HepG2 (cell line): ENCODE results near the gene RIT2. TPM values are rescaled to one million over a fixed set of nuclear protein-coding genes. Genes with fewer than 3 reads are reported as not detected.

Experiments used
- ATAC-seq: fragments of 200-7000 bp; cut with Tn5 transposase; 3 replicates; pipeline ENCODE4 v1.9.1; 2020; ENCODE audit warnings: mild to moderate bottlenecking, moderate library complexity
- BruUV-seq: library from RNA; stranded (reverse); fragments of 400-500 nt; replicated peaks from 2 replicates; lab custom pipeline; 2021; lab: Mats Ljungman, UMichigan
- CTCF ChIA-PET: fragments of 300-600 bp; formaldehyde crosslinking; extraction: SDS; loops from one replicate; lab custom pipeline; 2021; ENCODE audit warnings: low total read pairs, inconsistent platforms, low intra/inter-chr PET ratio; lab: Yijun Ruan, JAX
- POLR2A ChIA-PET: fragments of 350-600 bp; sonication (Branson Sonifier 250); formaldehyde crosslinking; loops from one replicate; lab custom pipeline; 2020; ENCODE audit warnings: antibody characterized with exemption, inconsistent platforms; lab: Yijun Ruan, JAX
- DNase-seq: peaks from one replicate; pipeline ENCODE4 v3.0.0-alpha.2; 2015; ENCODE audit warnings: low spot score
- FAIRE-seq: peaks from 3 replicates; lab custom pipeline; 2011; peaks lifted over from hg19 to GRCh38; lab: Jason Lieb, UNC
- H2AFZ ChIP-seq: one replicate; pipeline ENCODE4 v1.6.1; 2011; ENCODE audit warnings: low read length, inconsistent platforms
- H3K27ac ChIP-seq: fragments of 300-600 bp; 3 replicates; pipeline ENCODE4 v1.8.0; 2011; ENCODE audit warnings: mixed run types, mild to moderate bottlenecking, mixed read lengths, low read length, inconsistent platforms; ENCODE audit not compliant: insufficient read depth; ENCODE audit errors: extremely low read length
- H3K27me3 ChIP-seq, 2 experiments: fragments of 200-600 bp in 1 of 2; 2 replicates in 1 of 2; 3 replicates in 1 of 2; pipeline versions ENCODE4 v1.6.0 to v1.8.0; 2011; ENCODE audit warnings: low read length in 2 of 2, mild to moderate bottlenecking in 2 of 2, moderate library complexity in 2 of 2, inconsistent platforms in 1 of 2; ENCODE audit not compliant: insufficient read depth in 2 of 2, control insufficient read depth in 1 of 2
- H3K36me3 ChIP-seq, 2 experiments: fragments of 200-600 bp in 1 of 2; replicated peaks in 1 of 2; 2 replicates in 1 of 2; 3 replicates in 1 of 2; pipeline versions ENCODE4 v1.5.1 to v1.8.0; 2011; ENCODE audit warnings: low read length in 2 of 2, inconsistent platforms in 1 of 2; ENCODE audit not compliant: insufficient read depth in 2 of 2, control insufficient read depth in 1 of 2
- H3K4me1 ChIP-seq: 2 replicates; pipeline ENCODE4 v1.5.1; 2012; ENCODE audit warnings: low read length, inconsistent platforms; ENCODE audit not compliant: insufficient read depth
- H3K4me2 ChIP-seq: 2 replicates; pipeline ENCODE4 v1.6.0; 2011; ENCODE audit warnings: low read depth, low read length, inconsistent platforms
- H3K4me3 ChIP-seq, 3 experiments: fragments of 200-600 bp in 1 of 3; sonication (generic), shearing (Covaris generic) in 1 of 3; replicated peaks in 1 of 3; 2 replicates each; pipeline ENCODE4 v1.5.1; 2011 to 2016; ENCODE audit warnings: low read length in 3 of 3, inconsistent platforms in 2 of 3, low read depth in 2 of 3, mild to moderate bottlenecking in 2 of 3, control low read depth in 1 of 3, mixed read lengths in 1 of 3; ENCODE audit not compliant: insufficient read depth in 1 of 3
- H3K79me2 ChIP-seq: one replicate; pipeline ENCODE4 v1.6.1; 2011; ENCODE audit warnings: low read length, inconsistent platforms; ENCODE audit not compliant: insufficient read depth
- H3K9ac ChIP-seq: 2 replicates; pipeline ENCODE4 v1.6.0; 2011; ENCODE audit warnings: mild to moderate bottlenecking, low read depth, low read length, inconsistent platforms; ENCODE audit not compliant: insufficient read depth
- H3K9me3 ChIP-seq: 2 replicates; pipeline ENCODE4 v1.5.1; 2012; ENCODE audit warnings: mild to moderate bottlenecking, low read length
- H4K20me1 ChIP-seq: 2 replicates; pipeline ENCODE4 v1.6.0; 2011; ENCODE audit warnings: inconsistent platforms, mild to moderate bottlenecking, low read length, moderate library complexity; ENCODE audit not compliant: insufficient read depth
- ZBTB21 ChIP-seq: sonication (generic); formaldehyde crosslinking; IDR thresholded peaks from 2 replicates; pipeline ENCODE4 v1.4.0; 2020; ENCODE audit warnings: missing genetic modification reagents
- ZFP62 ChIP-seq: sonication (generic); formaldehyde crosslinking; IDR thresholded peaks from 2 replicates; pipeline ENCODE4 v1.4.0; 2020; ENCODE audit warnings: missing genetic modification reagents
- ZNF563 ChIP-seq: sonication (generic); formaldehyde crosslinking; IDR thresholded peaks from 2 replicates; pipeline ENCODE4 v1.8.0; 2022; ENCODE audit warnings: mild to moderate bottlenecking, moderate library complexity, missing genetic modification reagents
- ZNF674 ChIP-seq: sonication (generic); formaldehyde crosslinking; IDR thresholded peaks from 2 replicates; pipeline ENCODE4 v1.5.0; 2020; ENCODE audit warnings: low read depth, mild to moderate bottlenecking, missing genetic modification reagents
- ZNF775 ChIP-seq: sonication (generic); formaldehyde crosslinking; IDR thresholded peaks from 2 replicates; pipeline ENCODE4 v1.4.0; 2020; ENCODE audit warnings: missing genetic modification reagents, mild to moderate bottlenecking, moderate library complexity, borderline replicate concordance
- in situ Hi-C: cut with HindIII; loops from 2 replicates; pipeline ENCODE4 v1.10.0; 2017; ENCODE audit warnings: low pct_unique_long_range_greater_than_20kb; ENCODE audit not compliant: extremely low pct_ligation_motif_present
- intact Hi-C: fragments of 100-400 bp; cut with micrococcal nuclease; formaldehyde crosslinking; loops from one replicate; pipeline ENCODE4 v1.10.0; 2022; ENCODE audit not compliant: unreplicated experiment
- polyA plus RNA-seq, 8 experiments: library from polyadenylated mRNA; depleted of rRNA in 3 of 8; stranded (reverse) in 7 of 8; unstranded in 1 of 8; fragments of >200 nt; fragmentation: Illumina TruSeq in 4 of 8; extraction: Trizol in 4 of 8; gene quantifications; 2 replicates each; pipeline versions ENCODE4 v1.2.1 to v1.2.3, GENCODE V29; 2011 to 2016; ENCODE audit warnings: low read depth in 4 of 8, missing spikeins in 1 of 8, mixed read lengths in 1 of 8; ENCODE audit not compliant: insufficient read depth in 1 of 8
- total RNA-seq, 5 experiments: library from RNA; depleted of rRNA; stranded (reverse); fragments of >200 nt; fragmentation: Illumina TruSeq; extraction: Trizol; gene quantifications; 2 replicates each; pipeline ENCODE4 v1.2.3, GENCODE V29; 2016; ENCODE audit warnings: low read depth in 1 of 5
- TF ChIP-seq, protein P1 (sequence below), 2 experiments: sonication (generic) in 1 of 2; formaldehyde crosslinking in 1 of 2; IDR thresholded peaks; 2 replicates each; pipeline versions ENCODE4 v1.4.0 to v1.6.1; 2016 to 2020; ENCODE audit warnings: borderline replicate concordance in 1 of 2, low read depth in 1 of 2, mild to moderate bottlenecking in 1 of 2, missing genetic modification reagents in 1 of 2
- TF ChIP-seq, protein P2 (sequence below): sonication (generic); formaldehyde crosslinking; IDR thresholded peaks from 2 replicates; pipeline ENCODE4 v1.4.0; 2020; ENCODE audit warnings: mild to moderate bottlenecking, missing genetic modification reagents
- TF ChIP-seq, protein P3 (sequence below): sonication (generic); formaldehyde crosslinking; IDR thresholded peaks from one replicate; pipeline ENCODE4 v1.5.1; 2020; ENCODE audit warnings: mild to moderate bottlenecking, missing genetic modification reagents; ENCODE audit errors: not compliant biosample characterization

RIT2 gene
- total and polyA plus RNA-seq, 2 of the 13 experiments (the other 11 are each of a cell fraction or from before 2014, with no cell fraction given): not detected

DNA sequence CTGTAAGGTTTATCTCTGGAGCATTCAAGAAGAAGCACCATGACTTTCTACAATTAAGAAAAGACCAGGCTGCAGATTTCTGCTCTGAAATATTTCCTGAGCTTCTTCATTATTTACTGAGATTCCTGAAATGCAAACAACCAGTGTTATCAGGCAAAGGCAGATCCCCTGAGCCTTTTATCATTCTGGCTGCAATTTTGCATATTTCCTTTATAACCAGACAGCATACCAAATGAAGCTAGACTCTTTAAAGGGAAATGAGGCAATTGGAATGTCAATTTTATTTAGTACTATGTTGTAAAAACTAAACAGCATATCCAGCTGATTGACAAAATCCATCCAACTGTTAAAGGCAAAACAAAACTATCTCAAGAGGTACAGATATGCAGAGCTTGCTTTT lies 372.5 kb downstream of the RIT2 start:
- in situ Hi-C loops: no loop called here
- no peak for DNase-seq
- Histone ChIP-seq H3K9me3 (no peaks in the 10 kb centered on the region), H3K79me2 (no peaks in the 10 kb centered on the region), H3K36me3 (no peaks in the 10 kb centered on the region), H3K27ac (no peak overlapping the region), H2AFZ (no peak overlapping the region), H3K27me3 (no peaks in the 10 kb centered on the region), H4K20me1 (no peaks in the 10 kb centered on the region), H3K9ac (no peak overlapping the region), H3K4me3 (no peak overlapping the region), H3K4me2 (no peak overlapping the region), H3K4me1 (no peaks in the 10 kb centered on the region)
- ChIA-PET CTCF (no interaction called here), POLR2A (no interaction called here)
- no peak for FAIRE-seq
- BruUV-seq: no TSS peak
- intact Hi-C loops: loop anchor here (10.0 kb wide), 1 partner anchor 628 kb away; no protein-coding TSS in a partner anchor
- ATAC-seq: no peak
- TF ChIP-seq, protein P1, sequence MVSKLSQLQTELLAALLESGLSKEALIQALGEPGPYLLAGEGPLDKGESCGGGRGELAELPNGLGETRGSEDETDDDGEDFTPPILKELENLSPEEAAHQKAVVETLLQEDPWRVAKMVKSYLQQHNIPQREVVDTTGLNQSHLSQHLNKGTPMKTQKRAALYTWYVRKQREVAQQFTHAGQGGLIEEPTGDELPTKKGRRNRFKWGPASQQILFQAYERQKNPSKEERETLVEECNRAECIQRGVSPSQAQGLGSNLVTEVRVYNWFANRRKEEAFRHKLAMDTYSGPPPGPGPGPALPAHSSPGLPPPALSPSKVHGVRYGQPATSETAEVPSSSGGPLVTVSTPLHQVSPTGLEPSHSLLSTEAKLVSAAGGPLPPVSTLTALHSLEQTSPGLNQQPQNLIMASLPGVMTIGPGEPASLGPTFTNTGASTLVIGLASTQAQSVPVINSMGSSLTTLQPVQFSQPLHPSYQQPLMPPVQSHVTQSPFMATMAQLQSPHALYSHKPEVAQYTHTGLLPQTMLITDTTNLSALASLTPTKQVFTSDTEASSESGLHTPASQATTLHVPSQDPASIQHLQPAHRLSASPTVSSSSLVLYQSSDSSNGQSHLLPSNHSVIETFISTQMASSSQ (IDR thresholded peaks at IDR 0.05; ENCODE audit: low read depth): no peak
- TF ChIP-seq, protein P1 (CRISPR knock-in tag; IDR thresholded peaks at IDR 0.05; ENCODE audit: borderline replicate concordance): no peak
- TF ChIP-seq ZNF674 (no peak), ZBTB21 (CRISPR knock-in tag) (no peak), ZNF563 (CRISPR knock-in tag) (no peak), ZNF775 (CRISPR knock-in tag) (no peak), ZFP62 (CRISPR knock-in tag) (no peak)
- TF ChIP-seq, protein P2, sequence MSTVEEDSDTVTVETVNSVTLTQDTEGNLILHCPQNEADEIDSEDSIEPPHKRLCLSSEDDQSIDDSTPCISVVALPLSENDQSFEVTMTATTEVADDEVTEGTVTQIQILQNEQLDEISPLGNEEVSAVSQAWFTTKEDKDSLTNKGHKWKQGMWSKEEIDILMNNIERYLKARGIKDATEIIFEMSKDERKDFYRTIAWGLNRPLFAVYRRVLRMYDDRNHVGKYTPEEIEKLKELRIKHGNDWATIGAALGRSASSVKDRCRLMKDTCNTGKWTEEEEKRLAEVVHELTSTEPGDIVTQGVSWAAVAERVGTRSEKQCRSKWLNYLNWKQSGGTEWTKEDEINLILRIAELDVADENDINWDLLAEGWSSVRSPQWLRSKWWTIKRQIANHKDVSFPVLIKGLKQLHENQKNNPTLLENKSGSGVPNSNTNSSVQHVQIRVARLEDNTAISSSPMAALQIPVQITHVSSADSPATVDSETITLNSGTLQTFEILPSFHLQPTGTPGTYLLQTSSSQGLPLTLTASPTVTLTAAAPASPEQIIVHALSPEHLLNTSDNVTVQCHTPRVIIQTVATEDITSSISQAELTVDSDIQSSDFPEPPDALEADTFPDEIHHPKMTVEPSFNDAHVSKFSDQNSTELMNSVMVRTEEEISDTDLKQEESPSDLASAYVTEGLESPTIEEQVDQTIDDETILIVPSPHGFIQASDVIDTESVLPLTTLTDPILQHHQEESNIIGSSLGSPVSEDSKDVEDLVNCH (CRISPR knock-in tag): no peak
- TF ChIP-seq, protein P3, sequence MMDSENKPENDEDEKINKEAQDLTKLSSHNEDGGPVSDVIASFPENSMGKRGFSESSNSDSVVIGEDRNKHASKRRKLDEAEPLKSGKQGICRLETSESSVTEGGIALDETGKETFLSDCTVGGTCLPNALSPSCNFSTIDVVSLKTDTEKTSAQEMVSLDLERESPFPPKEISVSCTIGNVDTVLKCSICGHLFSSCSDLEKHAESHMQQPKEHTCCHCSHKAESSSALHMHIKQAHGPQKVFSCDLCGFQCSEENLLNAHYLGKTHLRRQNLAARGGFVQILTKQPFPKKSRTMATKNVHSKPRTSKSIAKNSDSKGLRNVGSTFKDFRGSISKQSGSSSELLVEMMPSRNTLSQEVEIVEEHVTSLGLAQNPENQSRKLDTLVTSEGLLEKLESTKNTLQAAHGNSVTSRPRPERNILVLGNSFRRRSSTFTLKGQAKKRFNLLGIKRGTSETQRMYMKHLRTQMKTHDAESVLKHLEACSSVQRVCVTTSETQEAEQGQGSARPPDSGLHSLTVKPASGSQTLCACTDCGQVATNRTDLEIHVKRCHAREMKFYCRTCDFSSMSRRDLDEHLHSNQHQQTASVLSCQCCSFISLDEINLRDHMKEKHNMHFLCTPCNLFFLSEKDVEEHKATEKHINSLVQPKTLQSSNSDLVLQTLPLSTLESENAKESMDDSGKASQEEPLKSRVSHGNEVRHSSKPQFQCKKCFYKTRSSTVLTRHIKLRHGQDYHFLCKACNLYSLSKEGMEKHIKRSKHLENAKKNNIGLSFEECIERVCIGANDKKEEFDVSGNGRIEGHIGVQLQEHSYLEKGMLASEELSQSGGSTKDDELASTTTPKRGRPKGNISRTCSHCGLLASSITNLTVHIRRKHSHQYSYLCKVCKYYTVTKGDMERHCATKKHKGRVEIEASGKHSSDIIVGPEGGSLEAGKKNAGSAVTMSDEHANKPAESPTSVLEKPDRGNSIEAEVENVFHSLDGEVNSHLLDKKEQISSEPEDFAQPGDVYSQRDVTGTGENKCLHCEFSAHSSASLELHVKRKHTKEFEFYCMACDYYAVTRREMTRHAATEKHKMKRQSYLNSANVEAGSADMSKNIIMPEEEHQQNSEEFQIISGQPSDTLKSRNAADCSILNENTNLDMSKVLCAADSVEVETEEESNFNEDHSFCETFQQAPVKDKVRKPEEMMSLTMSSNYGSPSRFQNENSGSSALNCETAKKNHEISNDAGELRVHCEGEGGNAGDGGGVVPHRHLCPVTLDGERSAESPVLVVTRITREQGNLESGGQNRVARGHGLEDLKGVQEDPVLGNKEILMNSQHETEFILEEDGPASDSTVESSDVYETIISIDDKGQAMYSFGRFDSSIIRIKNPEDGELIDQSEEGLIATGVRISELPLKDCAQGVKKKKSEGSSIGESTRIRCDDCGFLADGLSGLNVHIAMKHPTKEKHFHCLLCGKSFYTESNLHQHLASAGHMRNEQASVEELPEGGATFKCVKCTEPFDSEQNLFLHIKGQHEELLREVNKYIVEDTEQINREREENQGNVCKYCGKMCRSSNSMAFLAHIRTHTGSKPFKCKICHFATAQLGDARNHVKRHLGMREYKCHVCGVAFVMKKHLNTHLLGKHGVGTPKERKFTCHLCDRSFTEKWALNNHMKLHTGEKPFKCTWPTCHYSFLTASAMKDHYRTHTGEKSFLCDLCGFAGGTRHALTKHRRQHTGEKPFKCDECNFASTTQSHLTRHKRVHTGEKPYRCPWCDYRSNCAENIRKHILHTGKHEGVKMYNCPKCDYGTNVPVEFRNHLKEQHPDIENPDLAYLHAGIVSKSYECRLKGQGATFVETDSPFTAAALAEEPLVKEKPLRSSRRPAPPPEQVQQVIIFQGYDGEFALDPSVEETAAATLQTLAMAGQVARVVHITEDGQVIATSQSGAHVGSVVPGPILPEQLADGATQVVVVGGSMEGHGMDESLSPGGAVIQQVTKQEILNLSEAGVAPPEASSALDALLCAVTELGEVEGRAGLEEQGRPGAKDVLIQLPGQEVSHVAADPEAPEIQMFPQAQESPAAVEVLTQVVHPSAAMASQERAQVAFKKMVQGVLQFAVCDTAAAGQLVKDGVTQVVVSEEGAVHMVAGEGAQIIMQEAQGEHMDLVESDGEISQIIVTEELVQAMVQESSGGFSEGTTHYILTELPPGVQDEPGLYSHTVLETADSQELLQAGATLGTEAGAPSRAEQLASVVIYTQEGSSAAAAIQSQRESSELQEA (CRISPR knock-in tag): no peak
